HG03135 (cell line): Measurements from ENCODE around the gene ABTB1.
A peak's percentile ranks its signal among the peaks of the same experiment; 100 is the strongest.

Experiments used
- ATAC-seq: cut with Tn5 transposase; IDR thresholded peaks from one replicate; pipeline ENCODE4 v1.9.1; 2021; ENCODE audit warnings: mild to moderate bottlenecking, moderate library complexity; ENCODE audit not compliant: unreplicated experiment

ABTB1 gene

GRCh38 chr3:127685708-127686511 lies 13.2 kb downstream of the ABTB1 start:
- ATAC-seq = no peak

DNA sequence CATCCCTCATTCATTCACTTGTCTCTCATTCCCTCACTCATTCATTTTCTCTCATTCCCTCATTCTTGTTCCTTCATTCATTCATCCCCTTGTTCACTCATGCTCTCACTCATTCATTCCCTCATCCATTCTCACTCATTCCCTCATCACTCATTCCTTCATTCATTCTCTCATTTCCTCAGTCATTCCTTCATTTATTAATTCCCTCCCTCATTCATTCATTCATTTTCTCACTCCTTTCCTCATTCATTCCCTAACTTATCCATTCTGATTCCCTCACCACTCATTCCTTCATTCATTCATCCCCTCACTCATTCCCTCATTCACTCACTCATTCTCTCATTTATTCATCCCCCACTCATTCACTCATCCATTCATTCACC lies 13.8 kb downstream of the ABTB1 start:
- no peak for ATAC-seq

- no peak for ATAC-seq
Observed at GRCh38 chr3:127687228-127687737, 14.5 kb downstream of the ABTB1 start.

DNA sequence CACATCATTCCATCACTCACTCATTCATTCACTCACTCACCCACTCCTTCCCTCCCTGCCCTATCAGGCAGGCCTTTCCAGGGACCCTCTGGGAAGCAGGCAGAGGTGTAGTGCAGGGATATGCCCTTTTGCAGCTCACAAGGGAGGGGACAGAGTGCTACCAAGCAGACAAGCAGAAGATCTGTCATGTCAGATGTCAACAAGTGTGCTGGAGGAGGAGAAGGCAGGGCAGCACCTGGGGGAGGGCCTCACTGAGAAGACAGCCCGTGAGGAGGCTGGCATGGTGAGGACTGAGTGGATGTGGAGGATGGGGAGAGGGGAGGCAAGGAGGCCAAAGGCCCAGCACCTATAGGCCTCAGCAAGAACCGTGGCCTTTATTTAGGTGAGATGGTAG lies 15.3 kb downstream of the ABTB1 start:
- ATAC-seq = no peak

GRCh38 chr3:127688416-127689265 lies 15.9 kb downstream of the ABTB1 start:
- no peak for ATAC-seq

GRCh38 chr3:127689266-127689860 lies 16.6 kb downstream of the ABTB1 start:
- no peak for ATAC-seq

DNA sequence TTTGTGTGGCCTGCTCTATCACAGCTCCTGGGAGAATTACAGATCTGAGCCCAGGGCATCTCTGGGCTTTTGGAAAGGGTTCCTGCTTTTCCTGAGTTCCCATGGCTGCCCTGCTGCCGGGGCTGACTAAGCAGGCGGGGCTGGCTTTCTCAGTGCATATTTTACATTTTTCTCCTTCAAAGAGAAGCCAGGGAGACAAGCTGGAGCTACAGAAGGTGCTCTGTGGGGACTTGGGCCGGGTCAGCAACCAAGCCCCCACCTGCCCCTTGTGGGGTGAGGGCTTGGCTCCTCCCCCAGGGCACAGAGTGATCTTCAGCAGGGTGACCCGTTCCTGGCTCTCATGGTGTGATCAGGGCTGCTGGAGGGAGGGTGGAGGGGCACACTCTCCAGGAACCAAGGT lies 17.4 kb downstream of the ABTB1 start:
- no peak for ATAC-seq

DNA sequence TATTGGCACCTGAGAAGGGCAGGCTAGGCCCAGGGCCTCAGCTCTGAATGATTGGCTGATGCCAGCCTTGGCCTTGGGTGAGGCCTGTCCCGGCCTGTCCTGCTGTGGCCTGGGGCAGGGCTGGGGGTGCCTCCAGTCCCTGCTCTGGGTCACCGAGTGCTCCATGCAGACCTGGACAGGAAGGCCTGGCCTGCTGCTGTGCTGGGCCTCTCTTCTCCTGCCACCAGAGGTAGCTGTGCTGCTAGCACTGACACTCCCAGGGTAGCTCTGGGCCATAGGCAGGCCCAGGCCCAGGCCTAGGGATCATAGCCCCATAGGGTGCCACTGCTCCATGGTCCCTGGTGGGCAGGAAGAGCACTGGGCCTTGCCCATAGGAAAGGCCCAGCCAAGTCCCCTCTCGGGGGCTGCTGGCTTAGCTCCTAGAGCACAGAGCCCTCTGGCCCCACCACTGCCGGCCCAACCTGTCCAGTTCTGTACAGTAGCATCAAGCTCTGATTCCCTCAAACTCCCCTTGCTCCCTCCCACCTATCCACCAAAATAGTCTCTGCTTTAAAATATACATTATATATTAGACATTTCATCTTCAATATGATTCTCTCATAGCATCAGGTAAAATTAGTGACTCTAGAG lies 18.2 kb downstream of the ABTB1 start:
- no peak for ATAC-seq

GRCh38 chr3:127691489-127691888 lies 18.7 kb downstream of the ABTB1 start:
- no peak for ATAC-seq

DNA sequence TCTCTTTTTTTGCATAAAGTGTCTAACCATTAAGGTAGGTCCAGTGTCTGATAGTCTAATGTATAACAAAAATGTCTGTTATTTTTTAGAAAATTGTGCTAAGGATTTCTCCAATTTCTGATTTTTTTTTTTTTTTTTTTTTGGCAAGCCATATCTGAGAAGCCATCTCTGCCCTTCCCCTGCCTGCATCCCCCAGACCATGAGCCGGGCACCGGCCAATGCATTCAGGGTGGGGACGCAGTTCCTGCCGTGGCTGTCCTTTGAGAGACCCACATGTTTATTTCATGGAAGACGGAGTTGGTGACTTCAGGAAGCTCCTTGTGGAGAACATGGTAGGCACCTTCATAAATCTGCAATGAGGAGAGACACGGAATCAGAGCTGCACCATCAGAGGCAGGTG lies 19.2 kb downstream of the ABTB1 start:
- ATAC-seq = no peak

- ATAC-seq = no peak
Observed at GRCh38 chr3:127692501-127693335, 20.0 kb downstream of the ABTB1 start.

DNA sequence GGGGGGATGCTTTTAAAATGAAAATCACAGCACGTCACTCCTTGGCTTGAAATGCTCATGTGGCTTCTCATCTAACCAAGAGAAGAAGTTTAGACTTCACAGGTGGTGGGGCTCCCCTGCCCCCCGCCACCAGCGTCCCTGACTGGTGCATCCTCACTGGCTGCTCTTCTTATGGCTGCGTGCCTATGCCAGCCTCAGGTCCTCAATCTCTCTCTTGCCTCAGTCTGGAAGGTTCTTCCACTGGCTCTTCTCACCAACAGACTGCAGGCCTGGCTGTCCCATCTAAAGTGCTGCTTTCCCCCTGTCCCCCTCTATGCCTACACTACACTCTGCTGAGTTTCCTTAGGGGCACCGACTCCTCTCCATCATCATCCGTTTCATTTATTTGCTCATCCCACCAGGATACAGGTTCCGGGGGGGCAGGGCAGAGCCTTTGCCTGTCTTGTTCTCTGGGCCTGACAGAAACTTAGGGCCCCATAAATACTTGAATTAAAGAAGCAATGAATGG lies 20.6 kb downstream of the ABTB1 start:
- no peak for ATAC-seq

GRCh38 chr3:127694467-127695215 lies 21.9 kb downstream of the ABTB1 start:
- no peak for ATAC-seq

- ATAC-seq = peak; percentile 70
Observed at GRCh38 chr3:127697551-127698240, 24.9 kb downstream of the ABTB1 start.

GRCh38 chr3:127698286-127698685 lies 25.5 kb downstream of the ABTB1 start:
- ATAC-seq = no peak

DNA sequence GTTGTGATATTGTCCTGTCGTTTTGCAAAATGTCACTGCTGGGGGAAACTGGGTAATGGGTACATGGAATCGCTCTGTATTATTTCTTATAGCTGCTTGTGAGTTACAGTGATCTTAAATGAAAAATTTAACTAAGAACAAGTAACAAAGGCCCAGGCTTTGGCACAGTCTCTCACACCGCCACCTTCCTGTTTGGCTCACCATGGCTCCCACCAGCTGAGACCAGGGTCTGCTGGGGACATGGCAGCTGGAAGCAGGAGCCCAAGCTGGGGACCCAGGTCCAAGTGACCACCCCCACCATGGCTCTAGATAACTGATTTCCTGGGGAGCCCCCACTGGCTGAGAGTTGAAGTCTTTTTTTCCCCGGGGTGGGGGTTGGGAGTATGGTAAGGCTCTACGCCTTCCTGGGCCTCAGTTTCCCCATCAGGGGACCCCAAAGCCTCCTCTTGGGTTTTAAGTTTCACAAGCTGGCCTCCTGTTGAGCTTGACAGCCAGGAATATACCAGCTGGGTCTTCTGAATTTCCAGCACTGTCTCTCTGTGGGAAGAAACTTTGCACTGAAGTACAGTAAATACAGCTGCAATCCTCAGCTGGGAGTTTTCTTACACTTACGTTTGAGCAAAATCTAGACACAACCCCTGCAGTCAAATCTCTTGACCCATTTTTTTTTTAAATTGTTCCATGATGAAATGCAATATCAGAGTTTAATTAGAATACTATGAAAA lies 26.1 kb downstream of the ABTB1 start:
- no peak for ATAC-seq

GRCh38 chr3:127699416-127700300 lies 26.9 kb downstream of the ABTB1 start:
- no peak for ATAC-seq
